Upper lobe of left lung (tissue), 4 donors: ENCODE measurements around the gene KDM6B.
A peak's percentile ranks its signal among the peaks of the same experiment; 100 is the strongest.

Experiments
- CTCF ChIP-seq, 6 experiments: fragments of 450-650 bp in 4 of 6; fragments of 200-600 bp in 2 of 6; sonication (generic) in 2 of 6; IDR thresholded peaks; one replicate each; pipeline ENCODE4 v1.5.1; 2016 to 2019; ENCODE audit warnings: antibody characterized with exemption in 6 of 6
- EP300 ChIP-seq, 4 donors: sonication (generic); formaldehyde crosslinking; IDR thresholded peaks; one replicate each; pipeline ENCODE4 v1.5.1; 2017; ENCODE audit warnings: antibody characterized with exemption in 4 of 4, control low read depth in 2 of 4
- POLR2A ChIP-seq, 4 donors: fragments of 450-650 bp; IDR thresholded peaks; one replicate each; pipeline ENCODE4 v1.5.1; 2016 to 2017; ENCODE audit warnings: antibody characterized with exemption in 4 of 4, mild to moderate bottlenecking in 2 of 4

- TF ChIP-seq CTCF (IDR thresholded peaks at IDR 0.05), result peak in 1 of 6 experiments; percentile 4
- TF ChIP-seq EP300 (IDR thresholded peaks at IDR 0.05), result no peak
- no peak for TF ChIP-seq POLR2A (IDR thresholded peaks at IDR 0.05)
These were observed 9.2 kb downstream of the KDM6B start for GRCh38 chr17:7843257-7843535.
